Sigmoid colon (tissue), 7 donors: ENCODE results near the gene FLNB. TPM values are rescaled to one million over a fixed set of nuclear protein-coding genes. Genes with fewer than 3 reads are reported as not detected.
A peak's percentile ranks its signal among the peaks of the same experiment; 100 is the strongest.

Source experiments
- DNase-seq: peaks from one replicate; pipeline ENCODE4 v3.0.0-alpha.2; 2019
- H3K27ac ChIP-seq, 4 donors: fragments of 200-600 bp; sonication (generic); one replicate each; pipeline ENCODE4 v1.5.1; 2016 to 2019; ENCODE audit warnings: mild to moderate bottlenecking in 1 of 4
- H3K27me3 ChIP-seq, 3 donors: fragments of 200-600 bp; sonication (generic); one replicate each; pipeline ENCODE4 v1.5.1; 2019; ENCODE audit warnings: mild to moderate bottlenecking in 1 of 3
- H3K36me3 ChIP-seq, 4 donors: fragments of 200-600 bp; sonication (generic); one replicate each; pipeline ENCODE4 v1.5.1; 2016 to 2019
- H3K4me1 ChIP-seq, 4 donors: fragments of 200-600 bp; sonication (generic); one replicate each; pipeline ENCODE4 v1.5.1; 2017 to 2019
- H3K4me3 ChIP-seq, 4 donors: fragments of 200-600 bp; sonication (generic); one replicate each; pipeline ENCODE4 v1.5.1; 2017 to 2019; ENCODE audit warnings: mild to moderate bottlenecking in 2 of 4, moderate library complexity in 1 of 4
- H3K9me3 ChIP-seq, 4 donors: fragments of 200-600 bp in 3 of 4; sonication (generic) in 3 of 4; one replicate each; pipeline versions ENCODE4 v1.5.1 to v1.6.1; 2013 to 2019
- EP300 ChIP-seq, 4 donors: sonication (generic); formaldehyde crosslinking; IDR thresholded peaks; one replicate each; pipeline ENCODE4 v1.6.1; 2017; ENCODE audit warnings: antibody characterized with exemption in 4 of 4
- POLR2A ChIP-seq, 2 donors: fragments of 450-650 bp; IDR thresholded peaks; one replicate each; pipeline ENCODE4 v1.6.1; 2016; ENCODE audit warnings: antibody characterized with exemption in 2 of 2, mild to moderate bottlenecking in 2 of 2, moderate library complexity in 2 of 2
- POLR2AphosphoS5 ChIP-seq, 4 donors: sonication (generic); formaldehyde crosslinking; IDR thresholded peaks; one replicate each; pipeline ENCODE4 v1.6.1; 2017; ENCODE audit warnings: antibody characterized with exemption in 4 of 4
- WGBS, 2 donors: extraction: QIAGEN DNeasy Blood & Tissue Kit; methylation state at CpG; one replicate each; pipeline ENCODE4 v1.1.7; 2013; 5-methylcytosine and 5-hydroxymethylcytosine counted together
- intact Hi-C: fragments of 100-400 bp; cut with DNase I; formaldehyde crosslinking; loops from one replicate; pipeline ENCODE4 v1.15.1; 2023
- polyA plus RNA-seq, 3 donors: library from polyadenylated mRNA; stranded (reverse); fragments of 200-250 nt; gene quantifications; one replicate each; pipeline ENCODE4 v1.2.3, GENCODE V29; 2013
- total RNA-seq, 4 donors: library from RNA; depleted of rRNA; stranded (reverse); fragments of >200 nt; gene quantifications; one replicate each; pipeline ENCODE4 v1.1.0, GENCODE V29; 2016
- TF ChIP-seq, protein P1 (sequence below), 4 experiments: fragments of 450-650 bp in 3 of 4; fragments of 200-600 bp in 1 of 4; IDR thresholded peaks; one replicate each; pipeline ENCODE4 v1.5.1; 2016 to 2019; ENCODE audit warnings: antibody characterized with exemption in 4 of 4, mild to moderate bottlenecking in 3 of 4, moderate library complexity in 2 of 4
- donor health status: healthy with polysubstance abuse.
- donor health status: Bipolar disorder and iron deficiency.
- donor health status: healthy.

The FLNB gene
- total and polyA plus RNA-seq, 7 donors = 51.7 to 277 (median 109) TPM

DNA sequence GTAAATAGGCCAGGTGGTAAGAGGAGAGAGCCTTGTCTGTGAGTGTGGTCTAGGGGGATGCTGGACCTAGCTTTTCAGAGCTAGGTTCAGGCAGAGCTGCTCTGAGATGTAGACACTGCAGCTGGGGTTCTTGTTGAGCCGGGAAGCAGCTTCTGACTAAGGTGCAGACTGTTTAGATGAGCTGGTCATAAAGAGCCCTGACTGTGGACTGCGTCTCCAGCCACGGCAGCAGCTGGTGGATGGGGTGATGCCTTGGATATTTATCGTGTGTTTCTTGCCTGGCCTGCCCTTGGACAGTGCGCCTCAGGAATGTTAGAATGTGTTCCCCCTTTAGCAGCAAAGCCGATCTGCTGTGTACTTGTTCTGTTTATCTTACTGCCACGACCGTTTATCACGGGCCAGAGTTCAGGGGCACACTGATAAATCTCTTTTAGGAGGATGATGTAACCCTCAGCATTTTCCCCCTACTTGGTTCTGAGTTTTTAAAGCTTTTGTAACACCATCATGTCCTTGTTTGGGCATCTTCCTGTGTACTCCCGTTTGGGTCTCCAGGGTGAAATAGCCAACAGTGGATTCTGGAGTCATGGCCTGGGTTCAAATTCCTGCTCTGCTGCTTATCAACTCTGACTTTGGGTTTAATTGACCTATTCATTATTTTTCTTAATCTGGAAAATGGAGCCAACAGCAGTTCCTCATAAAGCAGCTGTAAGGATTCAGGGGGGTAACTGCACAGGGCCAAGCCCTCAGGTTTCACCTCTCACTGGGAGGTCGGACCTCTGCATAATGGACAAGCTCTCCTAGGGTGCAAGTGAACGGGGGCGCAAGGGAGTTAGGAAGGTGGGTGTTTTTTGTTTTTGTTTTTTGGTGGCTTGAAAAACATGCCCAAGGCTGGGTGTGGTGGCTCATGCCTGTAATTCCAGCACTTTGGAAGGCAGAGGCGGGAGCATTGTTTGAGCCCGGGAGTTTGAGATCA is 51.4 kb downstream of the FLNB start:
- Histone ChIP-seq H3K4me1 (peaks cover 0 to 91% (median 75%) of the 10 kb centered on the region in 4 donors), H3K27me3 (no peaks in the 10 kb centered on the region), H3K36me3 (no peaks in the 10 kb centered on the region), H3K27ac (peak overlapping the region; percentile 81 to 93 (median 82)), H3K4me3 (peak overlapping the region in 1 of 4 donors; percentile 0), H3K9me3 (no peaks in the 10 kb centered on the region)
- intact Hi-C loops = loop anchor here (5.0 to 10.0 kb wide), 3 partner anchors 37 to 165 kb away; no protein-coding TSS in a partner anchor
- WGBS, 2 donors = 31 to 58% methylated on average over 15 of the region's 15 CpGs
- DNase-seq = peak; percentile 91
- TF ChIP-seq EP300 (IDR thresholded peaks at IDR 0.05) (peak in 3 of 4 donors; percentile 81 to 95 (median 93)), POLR2A (IDR thresholded peaks at IDR 0.05) (peak in 1 of 2 donors; percentile 75), POLR2AphosphoS5 (IDR thresholded peaks at IDR 0.05) (peak; percentile 76 to 89 (median 88))
- TF ChIP-seq, protein P1, sequence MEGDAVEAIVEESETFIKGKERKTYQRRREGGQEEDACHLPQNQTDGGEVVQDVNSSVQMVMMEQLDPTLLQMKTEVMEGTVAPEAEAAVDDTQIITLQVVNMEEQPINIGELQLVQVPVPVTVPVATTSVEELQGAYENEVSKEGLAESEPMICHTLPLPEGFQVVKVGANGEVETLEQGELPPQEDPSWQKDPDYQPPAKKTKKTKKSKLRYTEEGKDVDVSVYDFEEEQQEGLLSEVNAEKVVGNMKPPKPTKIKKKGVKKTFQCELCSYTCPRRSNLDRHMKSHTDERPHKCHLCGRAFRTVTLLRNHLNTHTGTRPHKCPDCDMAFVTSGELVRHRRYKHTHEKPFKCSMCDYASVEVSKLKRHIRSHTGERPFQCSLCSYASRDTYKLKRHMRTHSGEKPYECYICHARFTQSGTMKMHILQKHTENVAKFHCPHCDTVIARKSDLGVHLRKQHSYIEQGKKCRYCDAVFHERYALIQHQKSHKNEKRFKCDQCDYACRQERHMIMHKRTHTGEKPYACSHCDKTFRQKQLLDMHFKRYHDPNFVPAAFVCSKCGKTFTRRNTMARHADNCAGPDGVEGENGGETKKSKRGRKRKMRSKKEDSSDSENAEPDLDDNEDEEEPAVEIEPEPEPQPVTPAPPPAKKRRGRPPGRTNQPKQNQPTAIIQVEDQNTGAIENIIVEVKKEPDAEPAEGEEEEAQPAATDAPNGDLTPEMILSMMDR (IDR thresholded peaks at IDR 0.05) = no peak

GRCh38 chr3:58062472-58062871 is 54.2 kb downstream of the FLNB start:
- TF ChIP-seq POLR2A (IDR thresholded peaks at IDR 0.05) (no peak), POLR2AphosphoS5 (IDR thresholded peaks at IDR 0.05) (peak in 2 of 4 donors; percentile 36 to 47), EP300 (IDR thresholded peaks at IDR 0.05) (no peak)
- TF ChIP-seq, protein P1 (IDR thresholded peaks at IDR 0.05) = no peak
- no peak for DNase-seq
- intact Hi-C loops = loop anchor here (5.0 kb wide), 1 partner anchor 40 kb away; no protein-coding TSS in a partner anchor
- H3K9me3 ChIP-seq = no peaks in the 10 kb centered on the region
- WGBS, 2 donors = 81 to 86% methylated on average over 5 of the region's 5 CpGs
- no peak overlapping the region for H3K4me3 ChIP-seq
- H3K4me1 ChIP-seq = peaks cover 0 to 95% (median 95%) of the 10 kb centered on the region in 4 donors
- H3K36me3 ChIP-seq = no peaks in the 10 kb centered on the region
- H3K27ac ChIP-seq = peak overlapping the region; percentile 81 to 93 (median 82)
- no peaks in the 10 kb centered on the region for H3K27me3 ChIP-seq

DNA sequence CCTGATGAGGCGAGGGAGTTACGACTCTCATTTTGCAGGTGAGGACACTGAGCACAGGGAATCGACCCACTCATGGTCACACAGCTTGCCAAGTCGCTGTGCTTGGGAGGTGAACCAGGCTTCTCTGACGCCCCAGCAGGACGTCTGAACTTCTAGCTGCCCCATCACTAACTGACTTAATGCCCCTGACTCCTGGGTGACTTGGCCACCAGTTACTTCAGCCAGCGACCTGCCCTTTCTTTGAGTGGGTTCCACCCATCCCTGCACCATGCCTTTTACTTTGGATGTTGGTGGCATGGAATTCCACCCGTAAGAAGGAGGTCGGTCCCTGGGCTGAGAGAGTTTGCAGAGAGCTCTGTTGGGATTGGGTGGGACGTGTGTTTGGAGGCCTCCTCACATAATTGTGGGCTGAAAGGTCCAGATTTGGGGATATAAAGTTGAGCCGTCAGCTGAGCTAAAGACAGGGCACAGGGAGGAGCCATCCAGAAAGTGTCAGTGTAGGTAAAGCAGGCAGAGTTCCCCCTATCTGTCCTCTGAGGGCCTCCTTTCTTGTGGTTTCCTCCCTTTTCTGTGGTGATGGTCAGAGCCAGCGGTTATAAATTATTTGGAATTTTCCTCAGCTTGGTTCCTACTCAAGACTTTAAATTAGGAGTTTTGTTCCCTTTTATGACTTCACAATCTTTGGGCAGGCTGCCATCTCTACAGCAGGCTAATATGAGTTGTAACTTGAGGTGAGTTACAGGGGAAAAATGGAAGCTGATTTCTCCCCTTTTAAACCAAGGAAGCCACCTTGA is 55.0 kb downstream of the FLNB start:
- no peaks in the 10 kb centered on the region for H3K27me3 ChIP-seq
- H3K27ac ChIP-seq = peak overlapping the region; percentile 81 to 93 (median 82)
- no peaks in the 10 kb centered on the region for H3K9me3 ChIP-seq
- no peak for TF ChIP-seq POLR2A (IDR thresholded peaks at IDR 0.05)
- no peak for TF ChIP-seq EP300 (IDR thresholded peaks at IDR 0.05)
- peak in 3 of 4 donors; percentile 24 to 36 (median 26) for TF ChIP-seq POLR2AphosphoS5 (IDR thresholded peaks at IDR 0.05)
- H3K4me1 ChIP-seq = peaks cover 0 to 95% (median 95%) of the 10 kb centered on the region in 4 donors
- H3K4me3 ChIP-seq = no peak overlapping the region
- peak; percentile 89 for DNase-seq
- no peaks in the 10 kb centered on the region for H3K36me3 ChIP-seq
- intact Hi-C loops = loop anchor here (5.0 kb wide), 1 partner anchor 41 kb away; no protein-coding TSS in a partner anchor
- 76 to 84% methylated on average over 12 of the region's 12 CpGs for WGBS, 2 donors

DNA sequence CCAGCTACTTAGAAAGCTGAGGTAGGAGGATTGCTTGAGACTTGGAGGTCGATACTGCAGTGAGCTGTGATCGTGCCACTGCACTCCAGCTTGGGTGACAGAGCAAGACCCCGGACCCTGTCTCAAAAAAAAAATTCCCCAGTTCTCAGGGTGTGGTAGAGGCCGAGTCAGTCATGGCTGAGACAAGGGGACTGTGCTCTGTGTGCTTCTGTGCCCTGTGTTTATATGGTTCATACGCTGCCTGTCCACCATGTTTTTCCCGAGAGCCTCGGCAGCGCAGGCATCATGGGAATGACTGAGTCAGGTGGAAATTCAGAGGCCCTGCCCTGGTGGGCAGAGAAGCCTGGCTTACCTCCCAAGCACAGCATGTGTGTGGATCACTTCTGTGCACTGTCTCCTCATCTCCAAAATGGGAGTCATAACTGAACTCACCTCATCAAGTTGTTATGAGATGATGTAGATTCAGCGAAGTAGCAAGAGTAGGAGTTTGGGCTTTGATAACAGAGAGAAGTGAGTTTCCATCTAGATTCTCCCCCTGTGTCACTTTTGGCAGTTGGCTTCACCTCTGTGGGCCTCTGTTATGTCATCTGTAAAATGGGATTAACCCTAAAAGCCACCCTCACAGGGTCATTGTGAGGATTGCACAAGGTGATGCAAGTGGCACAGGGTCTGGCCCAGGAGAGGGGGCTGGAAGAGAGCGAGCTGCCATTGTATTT is 56.9 kb downstream of the FLNB start:
- intact Hi-C loops = loop anchor here (5.0 kb wide), 1 partner anchor 43 kb away; no protein-coding TSS in a partner anchor
- Histone ChIP-seq H3K4me1 (peaks cover 0 to 94% (median 90%) of the 10 kb centered on the region in 4 donors), H3K27ac (peak overlapping the region; percentile 81 to 93 (median 82)), H3K36me3 (no peaks in the 10 kb centered on the region), H3K9me3 (no peaks in the 10 kb centered on the region), H3K27me3 (no peaks in the 10 kb centered on the region), H3K4me3 (no peak overlapping the region)
- WGBS, 2 donors = 92 to 94% methylated on average over 10 of the region's 10 CpGs
- TF ChIP-seq POLR2A (IDR thresholded peaks at IDR 0.05) = no peak
- TF ChIP-seq, protein P1 (IDR thresholded peaks at IDR 0.05) = no peak
- TF ChIP-seq POLR2AphosphoS5 (IDR thresholded peaks at IDR 0.05) = no peak
- no peak for TF ChIP-seq EP300 (IDR thresholded peaks at IDR 0.05)
- no peak for DNase-seq
